Fibroblast of lung (primary cell): ENCODE results near the gene ZNF221. TPM values are rescaled to one million over a fixed set of nuclear protein-coding genes. Genes with fewer than 3 reads are reported as not detected.

Experiments
- DNase-seq, 2 donors: peaks; one replicate each; pipeline versions ENCODE4 v3.0.0 to v3.0.0-alpha.2; 2010; ENCODE audit warnings: low read depth in 2 of 2
- H2AFZ ChIP-seq: 2 replicates; pipeline ENCODE4 v1.5.1; 2012; ENCODE audit warnings: low read length, control low read depth, inconsistent platforms
- H3K27ac ChIP-seq: 2 replicates; pipeline ENCODE4 v1.5.1; 2011; ENCODE audit warnings: low read length, control low read depth; ENCODE audit not compliant: insufficient read depth
- H3K27me3 ChIP-seq: 2 replicates; pipeline ENCODE4 v1.5.1; 2011; ENCODE audit warnings: mild to moderate bottlenecking, low read length; ENCODE audit not compliant: control insufficient read depth, insufficient read depth
- H3K36me3 ChIP-seq: 2 replicates; pipeline ENCODE4 v1.5.1; 2011; ENCODE audit warnings: low read length; ENCODE audit not compliant: control insufficient read depth, insufficient read depth
- H3K4me1 ChIP-seq: 2 replicates; pipeline ENCODE4 v1.5.1; 2011; ENCODE audit warnings: low read length; ENCODE audit not compliant: control insufficient read depth, insufficient read depth; ENCODE audit errors: extremely low read depth
- H3K4me2 ChIP-seq: 2 replicates; pipeline ENCODE4 v1.5.1; 2011; ENCODE audit warnings: low read length, control low read depth; ENCODE audit not compliant: insufficient read depth; ENCODE audit errors: extremely low read depth
- H3K4me3 ChIP-seq, 4 experiments: fragments of 200-600 bp in 1 of 4; sonication (generic) in 1 of 4; replicated peaks in 1 of 4; 2 replicates each; pipeline ENCODE4 v1.5.1; 2011 to 2016; ENCODE audit warnings: low read length in 4 of 4, low read depth in 3 of 4, mild to moderate bottlenecking in 3 of 4, control low read depth in 2 of 4, inconsistent platforms in 1 of 4, mixed read lengths in 1 of 4; ENCODE audit not compliant: insufficient read depth in 1 of 4; ENCODE audit errors: control extremely low read depth in 1 of 4
- H3K79me2 ChIP-seq: 2 replicates; pipeline ENCODE4 v1.5.1; 2012; ENCODE audit warnings: mild to moderate bottlenecking, low read length, inconsistent platforms; ENCODE audit not compliant: control insufficient read depth, insufficient read depth
- H3K9ac ChIP-seq: 2 replicates; pipeline ENCODE4 v1.5.1; 2011; ENCODE audit warnings: mild to moderate bottlenecking, low read length, control low read depth; ENCODE audit not compliant: insufficient read depth
- H3K9me3 ChIP-seq: 2 replicates; pipeline ENCODE4 v1.5.1; 2012; ENCODE audit warnings: low read depth, low read length; ENCODE audit not compliant: control insufficient read depth, insufficient read depth
- H4K20me1 ChIP-seq: 2 replicates; pipeline ENCODE4 v1.5.1; 2011; ENCODE audit warnings: low read length; ENCODE audit not compliant: control insufficient read depth, insufficient read depth; ENCODE audit errors: extremely low read depth
- EZH2 ChIP-seq: IDR thresholded peaks from 2 replicates; pipeline ENCODE4 v1.5.1; 2012; ENCODE audit warnings: low read length, control low read depth, mild to moderate bottlenecking; ENCODE audit errors: missing control alignments
- polyA plus RNA-seq, 2 donors: library from polyadenylated mRNA; depleted of rRNA in 1 of 2; stranded (reverse) in 1 of 2; unstranded in 1 of 2; fragments of >200 nt; gene quantifications; 2 replicates each; pipeline ENCODE4 v1.2.1, GENCODE V29; 2011 to 2012; ENCODE audit warnings: missing spikeins in 1 of 2
- total RNA-seq: library from RNA; depleted of rRNA; stranded (reverse); fragments of >200 nt; gene quantifications from 2 replicates; pipeline ENCODE4 v1.2.1, GENCODE V29; 2014
- TF ChIP-seq, protein P1 (sequence below), 2 donors: IDR thresholded peaks in 1 of 2; conservative IDR thresholded peaks in 1 of 2; 1 replicate in 1 of 2; 2 replicates in 1 of 2; pipeline ENCODE4 v1.5.1; 2011 to 2012; ENCODE audit warnings: low read length in 2 of 2, control low read depth in 1 of 2, inconsistent platforms in 1 of 2, low read depth in 1 of 2, mild to moderate bottlenecking in 1 of 2

Gene ZNF221
- total and polyA plus RNA-seq, 2 donors (not counting 1 experiment from before 2014, with no cell fraction given) = 2.4 to 15.2 TPM

DNA sequence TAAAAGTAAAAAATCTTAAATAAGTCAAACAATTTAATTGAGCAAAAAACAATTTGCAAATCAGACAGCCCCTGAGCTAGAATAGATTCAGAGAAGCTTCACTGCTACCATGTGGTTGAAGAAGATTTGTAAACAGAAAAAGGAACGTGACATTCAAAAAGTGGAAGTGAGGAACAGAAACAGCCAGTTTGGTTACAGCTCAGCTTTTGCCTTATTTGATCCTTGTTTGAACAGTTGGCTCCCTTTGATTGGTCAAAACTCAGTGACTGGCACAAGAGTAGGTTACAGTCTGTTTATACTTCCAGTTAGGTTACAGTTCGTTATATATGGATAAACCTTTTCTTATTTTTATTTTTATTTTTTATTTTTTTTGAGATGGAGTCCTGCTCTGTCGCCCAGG lies 5.8 kb downstream of the ZNF221 start:
- no peak overlapping the region for H3K9ac ChIP-seq
- H3K27ac ChIP-seq = no peak overlapping the region
- peaks cover 2% of the 10 kb centered on the region for H3K4me1 ChIP-seq
- no peaks in the 10 kb centered on the region for H3K27me3 ChIP-seq
- H3K4me3 ChIP-seq = no peak overlapping the region
- no peaks in the 10 kb centered on the region for H4K20me1 ChIP-seq
- H3K9me3 ChIP-seq = no peaks in the 10 kb centered on the region
- H2AFZ ChIP-seq = no peak overlapping the region
- DNase-seq = no peak
- no peaks in the 10 kb centered on the region for H3K36me3 ChIP-seq
- peaks cover 2% of the 10 kb centered on the region for H3K79me2 ChIP-seq
- no peak overlapping the region for H3K4me2 ChIP-seq
- TF ChIP-seq, protein P1, sequence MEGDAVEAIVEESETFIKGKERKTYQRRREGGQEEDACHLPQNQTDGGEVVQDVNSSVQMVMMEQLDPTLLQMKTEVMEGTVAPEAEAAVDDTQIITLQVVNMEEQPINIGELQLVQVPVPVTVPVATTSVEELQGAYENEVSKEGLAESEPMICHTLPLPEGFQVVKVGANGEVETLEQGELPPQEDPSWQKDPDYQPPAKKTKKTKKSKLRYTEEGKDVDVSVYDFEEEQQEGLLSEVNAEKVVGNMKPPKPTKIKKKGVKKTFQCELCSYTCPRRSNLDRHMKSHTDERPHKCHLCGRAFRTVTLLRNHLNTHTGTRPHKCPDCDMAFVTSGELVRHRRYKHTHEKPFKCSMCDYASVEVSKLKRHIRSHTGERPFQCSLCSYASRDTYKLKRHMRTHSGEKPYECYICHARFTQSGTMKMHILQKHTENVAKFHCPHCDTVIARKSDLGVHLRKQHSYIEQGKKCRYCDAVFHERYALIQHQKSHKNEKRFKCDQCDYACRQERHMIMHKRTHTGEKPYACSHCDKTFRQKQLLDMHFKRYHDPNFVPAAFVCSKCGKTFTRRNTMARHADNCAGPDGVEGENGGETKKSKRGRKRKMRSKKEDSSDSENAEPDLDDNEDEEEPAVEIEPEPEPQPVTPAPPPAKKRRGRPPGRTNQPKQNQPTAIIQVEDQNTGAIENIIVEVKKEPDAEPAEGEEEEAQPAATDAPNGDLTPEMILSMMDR (conservative IDR thresholded peaks at IDR 0.05 in 1 of 2, IDR thresholded peaks at IDR 0.05 in 1 of 2; ENCODE audit: low read depth in 1 of 2, low read length in 2 of 2) = no peak
- no peak for TF ChIP-seq EZH2

- no peak overlapping the region for H3K9ac ChIP-seq
- TF ChIP-seq EZH2 = no peak
- TF ChIP-seq, protein P1 (conservative IDR thresholded peaks at IDR 0.05 in 1 of 2, IDR thresholded peaks at IDR 0.05 in 1 of 2; ENCODE audit: low read depth in 1 of 2, low read length in 2 of 2) = no peak
- H3K27me3 ChIP-seq = no peaks in the 10 kb centered on the region
- H2AFZ ChIP-seq = no peak overlapping the region
- H3K4me3 ChIP-seq = no peak overlapping the region
- no peak overlapping the region for H3K27ac ChIP-seq
- H3K4me1 ChIP-seq = peaks cover 2% of the 10 kb centered on the region
- DNase-seq = peak; percentile 68 to 86
- no peaks in the 10 kb centered on the region for H3K36me3 ChIP-seq
- no peaks in the 10 kb centered on the region for H4K20me1 ChIP-seq
- no peaks in the 10 kb centered on the region for H3K9me3 ChIP-seq
- H3K4me2 ChIP-seq = peak overlapping the region; percentile 0
- no peaks in the 10 kb centered on the region for H3K79me2 ChIP-seq
Observed at GRCh38 chr19:43957891-43958290, 6.9 kb downstream of the ZNF221 start.

GRCh38 chr19:43960411-43960810 lies 9.4 kb downstream of the ZNF221 start:
- H3K79me2 ChIP-seq = no peaks in the 10 kb centered on the region

More at GRCh38 chr19:43960411-43960810, 9.4 kb downstream of the ZNF221 start:
- Histone ChIP-seq H3K36me3 (peaks cover 2% of the 10 kb centered on the region), H3K9me3 (peaks cover 6% of the 10 kb centered on the region), H3K4me3 (no peak overlapping the region), H3K4me2 (no peak overlapping the region), H4K20me1 (no peaks in the 10 kb centered on the region), H3K4me1 (peaks cover 2% of the 10 kb centered on the region), H2AFZ (no peak overlapping the region), H3K27me3 (no peaks in the 10 kb centered on the region), H3K9ac (no peak overlapping the region), H3K27ac (no peak overlapping the region)
- TF ChIP-seq, protein P1 (conservative IDR thresholded peaks at IDR 0.05 in 1 of 2, IDR thresholded peaks at IDR 0.05 in 1 of 2; ENCODE audit: low read depth in 1 of 2, low read length in 2 of 2) = no peak
- no peak for DNase-seq
